Uterus (tissue), 2 donors: ENCODE results near the gene MTRR.

Source experiments
- POLR2A ChIP-seq, 2 donors: fragments of 450-650 bp; IDR thresholded peaks; one replicate each; pipeline ENCODE4 v1.6.1; 2016; ENCODE audit warnings: antibody characterized with exemption in 2 of 2, mild to moderate bottlenecking in 1 of 2, moderate library complexity in 1 of 2
- TF ChIP-seq, protein P1 (sequence below), 4 experiments: fragments of 200-600 bp in 2 of 4; fragments of 450-650 bp in 2 of 4; sonication (generic) in 2 of 4; IDR thresholded peaks; one replicate each; pipeline ENCODE4 v1.5.1; 2016 to 2019; ENCODE audit warnings: antibody characterized with exemption in 4 of 4, mild to moderate bottlenecking in 2 of 4, moderate library complexity in 1 of 4

DNA sequence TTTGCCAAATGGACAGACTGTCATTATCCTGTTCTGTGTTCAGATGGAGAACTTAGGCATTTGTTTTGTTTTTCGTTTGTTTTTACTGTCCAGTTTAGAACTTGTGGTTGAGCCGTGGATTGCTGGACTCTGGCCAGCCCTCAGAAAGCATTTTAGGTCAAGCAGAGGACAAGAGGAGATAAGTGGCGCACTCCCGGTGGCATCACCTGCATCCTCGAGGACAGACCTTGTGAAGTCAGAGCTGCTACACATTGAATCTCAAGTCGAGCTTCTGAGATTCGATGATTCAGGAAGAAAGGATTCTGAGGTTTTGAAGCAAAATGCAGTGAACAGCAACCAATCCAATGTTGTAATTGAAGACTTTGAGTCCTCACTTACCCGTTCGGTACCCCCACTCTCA, 8.9 kb downstream of the MTRR start:
- TF ChIP-seq, protein P1, sequence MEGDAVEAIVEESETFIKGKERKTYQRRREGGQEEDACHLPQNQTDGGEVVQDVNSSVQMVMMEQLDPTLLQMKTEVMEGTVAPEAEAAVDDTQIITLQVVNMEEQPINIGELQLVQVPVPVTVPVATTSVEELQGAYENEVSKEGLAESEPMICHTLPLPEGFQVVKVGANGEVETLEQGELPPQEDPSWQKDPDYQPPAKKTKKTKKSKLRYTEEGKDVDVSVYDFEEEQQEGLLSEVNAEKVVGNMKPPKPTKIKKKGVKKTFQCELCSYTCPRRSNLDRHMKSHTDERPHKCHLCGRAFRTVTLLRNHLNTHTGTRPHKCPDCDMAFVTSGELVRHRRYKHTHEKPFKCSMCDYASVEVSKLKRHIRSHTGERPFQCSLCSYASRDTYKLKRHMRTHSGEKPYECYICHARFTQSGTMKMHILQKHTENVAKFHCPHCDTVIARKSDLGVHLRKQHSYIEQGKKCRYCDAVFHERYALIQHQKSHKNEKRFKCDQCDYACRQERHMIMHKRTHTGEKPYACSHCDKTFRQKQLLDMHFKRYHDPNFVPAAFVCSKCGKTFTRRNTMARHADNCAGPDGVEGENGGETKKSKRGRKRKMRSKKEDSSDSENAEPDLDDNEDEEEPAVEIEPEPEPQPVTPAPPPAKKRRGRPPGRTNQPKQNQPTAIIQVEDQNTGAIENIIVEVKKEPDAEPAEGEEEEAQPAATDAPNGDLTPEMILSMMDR (IDR thresholded peaks at IDR 0.05), result no peak
- no peak for TF ChIP-seq POLR2A (IDR thresholded peaks at IDR 0.05)
